ENCODE data around the gene KCTD16. TPM values are rescaled to one million over a fixed set of nuclear protein-coding genes. Genes with fewer than 3 reads are reported as not detected.
A peak's percentile ranks its signal among the peaks of the same experiment; 100 is the strongest.

KCTD16 gene
- total RNA-seq, 1 experiment from 2014 or later: 0.17 TPM

DNA sequence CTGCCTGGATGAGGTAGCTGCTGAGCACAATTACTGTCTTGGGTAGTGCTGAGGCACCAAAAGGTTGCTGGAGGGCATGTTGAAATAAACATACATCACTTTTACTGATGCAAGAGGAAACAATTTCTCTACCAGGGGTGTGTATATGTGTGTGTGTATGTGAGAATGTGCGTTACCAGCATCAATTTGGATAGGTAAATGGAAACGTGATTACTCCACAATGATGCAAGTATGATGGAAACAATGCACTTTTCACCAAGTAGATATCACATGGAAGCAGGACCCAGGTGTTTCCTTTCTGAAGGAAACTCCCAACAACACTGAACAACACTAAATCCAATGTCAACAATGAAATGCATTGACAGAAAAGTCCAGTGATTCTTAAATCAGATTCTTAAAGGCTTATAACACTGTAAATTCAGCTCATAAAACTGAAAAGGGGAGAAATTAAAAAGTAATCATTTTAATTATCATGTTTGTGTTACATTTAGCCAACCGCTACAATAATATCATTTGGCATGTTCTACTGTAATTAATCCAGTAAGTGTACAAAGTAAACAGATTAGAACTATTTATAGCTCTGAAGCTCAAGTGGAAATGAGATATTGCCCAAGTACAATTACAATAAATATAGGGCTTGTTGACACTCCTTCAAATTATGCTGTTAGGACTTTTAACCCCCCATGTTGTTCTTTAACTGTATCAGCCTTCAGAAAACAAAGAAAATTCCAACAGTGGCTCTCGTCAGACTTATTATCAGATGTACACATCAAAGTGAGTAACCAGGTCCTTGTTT lies 25.5 kb upstream of the KCTD16 start:
- DNase-seq (ENCODE audit: low read depth): no peak

GRCh38 chr5:144151026-144151425 lies 19.6 kb upstream of the KCTD16 start:
- in situ Hi-C loops (cut with HindIII; ENCODE audit: low pct_unique_long_range_greater_than_20kb, low sequenced_read_pairs): no loop called here
- DNase-seq (ENCODE audit: low read depth): no peak

More for the DNA sequence above, 25.5 kb upstream of the KCTD16 start:
- in situ Hi-C loops (cut with HindIII; ENCODE audit: low pct_unique_long_range_greater_than_20kb, low sequenced_read_pairs): no loop called here

DNA sequence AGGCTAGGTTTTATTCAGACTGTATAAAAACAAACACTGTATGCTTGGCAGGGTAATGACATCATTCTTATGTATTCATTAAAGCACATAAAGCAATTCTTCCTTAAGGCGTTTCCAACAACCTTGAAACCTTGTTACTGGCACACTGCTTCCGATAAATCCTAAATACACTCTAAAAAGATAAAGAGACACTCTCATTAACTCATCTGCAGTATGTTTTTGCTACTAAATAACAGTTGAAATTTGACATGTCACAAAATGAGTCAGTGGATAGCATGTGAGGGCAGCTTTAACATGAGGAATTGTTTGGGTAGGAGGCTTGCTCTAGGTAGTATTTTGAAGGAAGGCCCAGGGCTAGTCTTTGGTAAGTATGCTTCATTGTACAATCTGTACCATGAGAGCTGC lies 13.9 kb upstream of the KCTD16 start:
- in situ Hi-C loops (cut with HindIII; ENCODE audit: low pct_unique_long_range_greater_than_20kb, low sequenced_read_pairs): no loop called here
- DNase-seq (ENCODE audit: low read depth): peak; percentile 38

GRCh38 chr5:144162686-144163085 lies 8.0 kb upstream of the KCTD16 start:
- no peak for DNase-seq (ENCODE audit: low read depth)
- in situ Hi-C loops (cut with HindIII; ENCODE audit: low pct_unique_long_range_greater_than_20kb, low sequenced_read_pairs): no loop called here

DNA sequence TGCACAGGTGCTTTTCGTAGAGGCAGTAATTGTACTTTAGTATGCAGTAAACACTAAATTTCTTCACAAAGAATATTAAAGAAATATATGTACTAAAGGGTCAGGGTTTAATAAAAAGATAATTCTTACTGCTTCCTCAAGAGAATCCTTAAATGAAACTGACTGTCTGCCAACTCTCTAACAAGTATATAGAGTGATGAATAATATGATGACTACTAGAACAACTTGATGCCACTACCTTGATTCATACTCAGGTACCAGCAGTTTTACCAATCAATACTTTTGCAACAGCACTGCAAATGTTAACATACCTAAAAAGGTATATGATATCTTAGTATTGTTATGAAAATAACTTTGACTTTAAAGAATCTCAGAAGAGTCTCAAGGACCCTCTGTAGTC lies 4.0 kb upstream of the KCTD16 start:
- no peak for DNase-seq (ENCODE audit: low read depth)
- in situ Hi-C loops (cut with HindIII; ENCODE audit: low pct_unique_long_range_greater_than_20kb, low sequenced_read_pairs): no loop called here

GRCh38 chr5:144167998-144168397 lies 2.7 kb upstream of the KCTD16 start:
- DNase-seq (ENCODE audit: low read depth): no peak
- in situ Hi-C loops (cut with HindIII; ENCODE audit: low pct_unique_long_range_greater_than_20kb, low sequenced_read_pairs): no loop called here

DNA sequence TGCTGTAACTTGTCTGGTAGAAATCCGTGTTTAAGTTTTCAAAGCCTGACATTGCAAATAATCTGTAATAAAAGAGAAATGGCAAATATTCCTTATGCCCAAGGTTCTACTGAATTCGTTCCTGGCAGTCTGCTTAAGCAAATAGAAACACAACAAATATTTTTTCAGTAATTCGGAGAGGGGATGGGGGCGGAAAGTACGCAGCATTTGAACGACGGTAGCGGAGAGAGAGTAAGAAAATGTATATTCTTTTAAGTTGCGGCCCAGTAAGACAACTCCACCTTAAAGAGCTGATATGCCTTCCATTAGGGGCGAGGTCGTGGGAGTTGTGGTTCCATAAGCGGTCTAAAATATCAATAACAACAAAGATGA lies 783 bp upstream of the KCTD16 start:
- in situ Hi-C loops (cut with HindIII; ENCODE audit: low pct_unique_long_range_greater_than_20kb, low sequenced_read_pairs): no loop called here
- no peak for DNase-seq (ENCODE audit: low read depth)

GRCh38 chr5:144173766-144174165 lies 3.1 kb downstream of the KCTD16 start:
- in situ Hi-C loops (cut with HindIII; ENCODE audit: low pct_unique_long_range_greater_than_20kb, low sequenced_read_pairs): no loop called here
- DNase-seq (ENCODE audit: low read depth): no peak

DNA sequence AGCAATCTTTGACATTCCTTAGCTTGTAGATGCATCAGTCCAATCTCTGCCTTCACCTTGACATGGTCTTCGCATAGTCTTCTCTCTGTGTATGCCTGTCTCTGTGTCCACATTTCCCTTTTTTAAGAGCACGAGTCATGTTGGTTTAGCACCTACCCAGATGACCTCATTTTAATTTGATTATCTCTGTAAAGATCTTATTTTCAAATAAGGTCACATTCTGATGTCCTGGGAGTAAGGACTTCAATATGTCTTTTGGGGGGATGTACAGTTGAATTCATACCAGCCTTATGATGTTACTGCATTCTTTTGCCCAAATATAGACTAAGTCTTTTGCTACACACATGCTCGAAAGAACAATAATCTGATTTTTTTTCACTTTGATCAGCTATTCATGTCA lies 6.9 kb downstream of the KCTD16 start:
- DNase-seq (ENCODE audit: low read depth): no peak
- in situ Hi-C loops (cut with HindIII; ENCODE audit: low pct_unique_long_range_greater_than_20kb, low sequenced_read_pairs): no loop called here

- DNase-seq (ENCODE audit: low read depth): no peak
- in situ Hi-C loops (cut with HindIII; ENCODE audit: low pct_unique_long_range_greater_than_20kb, low sequenced_read_pairs): no loop called here
Observed at GRCh38 chr5:144179226-144179625, 8.6 kb downstream of the KCTD16 start.

GRCh38 chr5:144183254-144183889 lies 12.7 kb downstream of the KCTD16 start:
- peak; percentile 59 for DNase-seq (ENCODE audit: low read depth)
- in situ Hi-C loops (cut with HindIII; ENCODE audit: low pct_unique_long_range_greater_than_20kb, low sequenced_read_pairs): no loop called here

GRCh38 chr5:144187699-144188294 lies 17.1 kb downstream of the KCTD16 start:
- in situ Hi-C loops (cut with HindIII; ENCODE audit: low pct_unique_long_range_greater_than_20kb, low sequenced_read_pairs): no loop called here
- peak; percentile 81 for DNase-seq (ENCODE audit: low read depth)

DNA sequence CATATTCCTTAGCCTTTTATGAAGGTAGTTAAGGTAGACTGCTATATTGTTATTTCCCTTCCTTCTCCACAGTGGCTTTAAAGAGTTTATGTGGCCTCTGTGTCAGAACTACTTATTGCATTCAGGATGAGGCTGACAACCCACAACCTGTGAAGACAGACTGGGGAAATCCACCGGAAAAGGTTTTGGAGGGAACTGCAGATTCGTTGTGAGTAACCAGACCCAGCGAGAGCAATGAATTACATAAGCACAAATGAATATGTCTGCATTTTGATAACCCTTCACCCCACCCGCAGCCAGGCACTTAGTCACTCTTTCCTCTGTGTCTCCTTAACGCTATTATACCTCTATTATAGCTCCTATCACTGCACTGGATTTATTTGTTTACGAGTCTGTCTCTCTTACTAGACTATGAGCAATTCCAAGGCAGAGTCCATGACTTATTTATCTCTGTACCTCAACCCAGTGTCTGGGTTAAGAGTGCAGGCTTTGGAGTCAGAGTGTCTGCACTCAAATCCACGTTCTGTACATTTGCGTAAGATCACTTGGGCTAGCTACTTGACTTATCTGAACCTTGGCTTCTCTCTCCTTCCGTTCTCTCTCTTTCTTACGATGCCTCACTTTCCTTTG lies 19.2 kb downstream of the KCTD16 start:
- peak; percentile 95 for DNase-seq (ENCODE audit: low read depth)
- in situ Hi-C loops (cut with HindIII; ENCODE audit: low pct_unique_long_range_greater_than_20kb, low sequenced_read_pairs): no loop called here

DNA sequence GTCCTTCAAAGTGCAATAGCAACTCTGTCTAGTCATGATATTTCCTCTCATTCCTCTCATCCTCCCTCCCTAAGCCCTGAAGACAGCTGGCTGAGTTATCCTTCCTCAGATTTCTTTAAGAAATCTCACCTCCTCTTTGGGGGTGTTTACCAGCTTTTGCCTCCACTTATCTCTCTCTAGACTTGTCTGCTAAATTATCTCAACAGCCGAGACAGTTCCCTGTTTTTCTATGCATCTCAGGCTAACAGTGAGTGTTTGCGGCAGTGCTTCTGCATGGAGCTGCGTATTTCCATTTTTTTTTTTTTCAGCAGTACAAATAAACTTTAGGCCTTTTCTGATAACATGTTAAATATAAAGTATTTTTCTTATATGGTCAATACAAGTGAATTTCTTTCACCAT lies 20.9 kb downstream of the KCTD16 start:
- DNase-seq (ENCODE audit: low read depth): no peak
- in situ Hi-C loops (cut with HindIII; ENCODE audit: low pct_unique_long_range_greater_than_20kb, low sequenced_read_pairs): no loop called here

DNA sequence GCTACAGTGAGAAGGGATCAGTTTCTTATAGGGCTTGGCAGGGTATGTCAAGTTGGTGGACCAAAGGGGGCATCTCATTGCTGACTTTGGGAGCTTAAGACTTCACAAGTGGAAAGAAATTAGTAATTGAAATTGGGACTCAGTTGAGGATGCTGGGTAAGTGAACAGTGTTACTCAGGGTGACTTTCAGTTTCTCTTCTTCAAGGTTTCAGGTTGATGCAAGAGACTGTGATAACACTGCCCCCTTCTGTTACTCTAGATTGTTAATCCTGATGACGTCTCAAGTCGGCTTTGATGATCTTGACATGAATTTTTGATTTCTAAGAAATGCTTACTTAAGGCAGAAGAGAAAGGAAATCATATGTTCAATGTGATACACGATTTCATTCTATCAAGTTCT lies 21.3 kb downstream of the KCTD16 start:
- in situ Hi-C loops (cut with HindIII; ENCODE audit: low pct_unique_long_range_greater_than_20kb, low sequenced_read_pairs): no loop called here

DNA sequence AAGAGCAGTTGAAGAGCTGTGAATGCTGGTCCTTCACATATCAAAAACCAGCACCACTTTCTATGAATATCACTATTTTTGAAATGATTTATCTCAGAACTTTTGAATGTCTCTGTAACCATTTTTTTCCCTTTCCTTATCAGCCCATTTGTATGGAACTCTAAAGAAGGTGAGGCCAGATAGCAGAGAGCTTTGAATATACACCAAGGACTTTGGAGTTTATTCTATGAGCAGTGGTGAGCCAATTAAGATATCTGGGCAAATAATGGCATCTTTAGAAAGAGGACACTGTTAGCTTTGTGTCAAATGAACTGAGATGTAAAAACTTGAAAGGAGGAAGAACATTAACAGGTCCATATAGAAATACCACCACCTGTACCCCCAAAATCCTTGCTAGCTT lies 22.0 kb downstream of the KCTD16 start:
- DNase-seq (ENCODE audit: low read depth): no peak
- in situ Hi-C loops (cut with HindIII; ENCODE audit: low pct_unique_long_range_greater_than_20kb, low sequenced_read_pairs): no loop called here

More for the DNA sequence above, 21.3 kb downstream of the KCTD16 start:
- DNase-seq (ENCODE audit: low read depth): peak; percentile 60

DNA sequence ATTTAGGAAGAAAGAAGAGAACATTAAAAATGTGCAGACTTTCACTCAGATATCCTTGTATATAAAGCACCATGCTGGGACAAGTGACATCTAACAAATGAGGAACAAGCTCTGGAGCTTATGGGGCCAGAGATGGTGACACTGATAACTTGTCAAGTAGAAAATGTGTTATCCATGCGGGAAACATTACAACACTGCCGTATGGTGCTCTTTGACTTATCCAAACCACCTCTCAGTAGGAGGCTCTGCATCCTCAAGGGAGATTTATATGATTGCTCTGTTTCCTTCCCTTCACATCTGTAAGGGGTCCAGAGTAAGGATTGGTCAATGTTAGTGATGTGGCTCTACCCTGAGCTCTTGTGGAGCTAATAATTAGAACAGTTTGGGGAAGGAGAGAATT lies 23.5 kb downstream of the KCTD16 start:
- DNase-seq (ENCODE audit: low read depth): no peak
- in situ Hi-C loops (cut with HindIII; ENCODE audit: low pct_unique_long_range_greater_than_20kb, low sequenced_read_pairs): no loop called here

- in situ Hi-C loops (cut with HindIII; ENCODE audit: low pct_unique_long_range_greater_than_20kb, low sequenced_read_pairs): no loop called here
- DNase-seq (ENCODE audit: low read depth): no peak
Observed at GRCh38 chr5:144195448-144195847, 24.8 kb downstream of the KCTD16 start.

- in situ Hi-C loops (cut with HindIII; ENCODE audit: low pct_unique_long_range_greater_than_20kb, low sequenced_read_pairs): no loop called here
- DNase-seq (ENCODE audit: low read depth): no peak
Observed at GRCh38 chr5:144196612-144197011, 25.9 kb downstream of the KCTD16 start.
